ENCODE results near the gene BMPER.

- no peak for TF ChIP-seq EZH2 (IDR thresholded peaks at IDR 0.05; ENCODE audit: borderline replicate concordance, low read depth, low read length, poor library complexity, severe bottlenecking)
- TF ChIP-seq, protein P1, sequence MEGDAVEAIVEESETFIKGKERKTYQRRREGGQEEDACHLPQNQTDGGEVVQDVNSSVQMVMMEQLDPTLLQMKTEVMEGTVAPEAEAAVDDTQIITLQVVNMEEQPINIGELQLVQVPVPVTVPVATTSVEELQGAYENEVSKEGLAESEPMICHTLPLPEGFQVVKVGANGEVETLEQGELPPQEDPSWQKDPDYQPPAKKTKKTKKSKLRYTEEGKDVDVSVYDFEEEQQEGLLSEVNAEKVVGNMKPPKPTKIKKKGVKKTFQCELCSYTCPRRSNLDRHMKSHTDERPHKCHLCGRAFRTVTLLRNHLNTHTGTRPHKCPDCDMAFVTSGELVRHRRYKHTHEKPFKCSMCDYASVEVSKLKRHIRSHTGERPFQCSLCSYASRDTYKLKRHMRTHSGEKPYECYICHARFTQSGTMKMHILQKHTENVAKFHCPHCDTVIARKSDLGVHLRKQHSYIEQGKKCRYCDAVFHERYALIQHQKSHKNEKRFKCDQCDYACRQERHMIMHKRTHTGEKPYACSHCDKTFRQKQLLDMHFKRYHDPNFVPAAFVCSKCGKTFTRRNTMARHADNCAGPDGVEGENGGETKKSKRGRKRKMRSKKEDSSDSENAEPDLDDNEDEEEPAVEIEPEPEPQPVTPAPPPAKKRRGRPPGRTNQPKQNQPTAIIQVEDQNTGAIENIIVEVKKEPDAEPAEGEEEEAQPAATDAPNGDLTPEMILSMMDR (conservative IDR thresholded peaks at IDR 0.05; ENCODE audit: low read depth, low read length), result no peak
Observed at GRCh38 chr7:34061149-34061548, 155.8 kb downstream of the BMPER start.
